Loucy (cell line): ENCODE data around the gene SPDYC.
"Not testable (repeated sequence)": the region's sequence is repeated elsewhere in the genome, so short reads cannot be mapped to it uniquely, and the experiment has no call there.

Source experiments
- CTCF ChIP-seq: fragments of 200-600 bp; sonication (generic); conservative IDR thresholded peaks from 2 replicates; pipeline ENCODE4 v1.5.1; 2014; ENCODE audit warnings: mild to moderate bottlenecking, antibody characterized with exemption, low read length
- EZH2phosphoT487 ChIP-seq: fragments of 200-600 bp; IDR thresholded peaks from 2 replicates; pipeline ENCODE4 v1.6.1; 2018; ENCODE audit warnings: antibody characterized with exemption, mild to moderate bottlenecking, moderate library complexity, borderline replicate concordance

- not testable (repeated sequence) for TF ChIP-seq CTCF, EZH2phosphoT487
These were observed 4.6 kb downstream of the SPDYC start for GRCh38 chr11:65174571-65175010.
